Measurements from ENCODE around the gene ZNF444. TPM values are rescaled to one million over a fixed set of nuclear protein-coding genes. Genes with fewer than 3 reads are reported as not detected.
A peak's percentile ranks its signal among the peaks of the same experiment; 100 is the strongest.

ZNF444 gene
- total and polyA plus RNA-seq, 9 of the 15 experiments (the other 6 are each of a cell fraction or from before 2014, with no cell fraction given), result 0.39 to 40.0 (median 6.9) TPM

DNA sequence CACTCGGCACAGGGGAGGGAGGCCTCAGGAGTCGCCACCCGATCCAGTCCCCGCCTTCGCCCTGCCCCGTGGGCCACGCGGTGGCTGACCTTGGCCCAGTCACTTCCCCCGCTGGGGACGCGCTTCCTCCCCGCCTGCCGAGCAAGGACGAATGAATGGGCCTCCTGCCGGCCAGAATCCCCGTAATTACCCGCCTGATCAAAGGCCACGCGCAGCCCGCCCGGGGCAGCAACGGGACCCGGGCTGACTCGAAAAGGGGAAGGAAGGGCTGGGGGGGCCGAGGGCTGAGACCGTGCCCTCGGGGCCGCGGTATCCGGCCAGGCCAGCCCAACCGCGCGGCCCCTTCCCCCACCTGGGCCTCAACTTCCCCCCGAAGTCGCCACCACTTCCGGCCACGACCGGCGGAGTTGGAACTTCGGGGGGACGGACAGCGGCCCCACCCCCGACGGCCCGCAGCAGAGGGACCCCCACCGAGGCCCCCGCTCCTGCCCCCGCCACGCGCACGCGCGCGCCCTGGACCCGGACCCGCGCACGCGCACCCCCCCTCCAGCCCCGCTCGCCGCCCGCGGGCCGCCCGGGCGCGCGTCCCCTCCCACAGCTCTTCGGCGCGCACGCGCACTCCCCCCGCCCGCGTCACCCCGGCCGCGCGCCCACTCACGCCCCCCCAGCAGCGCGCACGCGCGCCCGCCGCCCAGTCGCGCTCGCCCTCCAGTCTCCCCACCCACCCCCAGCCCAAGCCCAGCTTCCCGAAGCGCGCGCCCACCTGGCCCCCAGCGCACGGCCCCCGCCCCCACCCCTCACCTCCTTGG, 20.5 kb upstream of the ZNF444 start (continued):
- no peak for TF ChIP-seq RHOXF2B (CRISPR knock-in tag; conservative IDR thresholded peaks at IDR 0.05)
- no peak for TF ChIP-seq KHSRP (IDR thresholded peaks at IDR 0.05)
- TF ChIP-seq IFI16 (CRISPR knock-in tag; IDR thresholded peaks at IDR 0.05), result no peak
- TF ChIP-seq PTBP1 (IDR thresholded peaks at IDR 0.05; ENCODE audit: low read depth, low read length), result no peak
- TF ChIP-seq NRF1 (conservative IDR thresholded peaks at IDR 0.05 in 1 of 2, IDR thresholded peaks at IDR 0.05 in 1 of 2), result peak; percentile 64 to 72
- peak; percentile 36 for TF ChIP-seq HMGN3 (IDR thresholded peaks at IDR 0.05; ENCODE audit: borderline replicate concordance, extremely low read depth, insufficient read length, low read depth, low read length)
- no peak for TF ChIP-seq ATF1 (CRISPR knock-in tag; IDR thresholded peaks at IDR 0.05)
- TF ChIP-seq ATF1 (tag; IDR thresholded peaks at IDR 0.05), result peak; percentile 22; the same call in 1 of the 2 replicates
- peak; percentile 21; the same call in 1 of the 2 replicates for TF ChIP-seq ZNF583 (CRISPR knock-in tag; IDR thresholded peaks at IDR 0.05)
- TF ChIP-seq WHSC1 (IDR thresholded peaks at IDR 0.05; ENCODE audit: low read length), result no peak
- no peak for TF ChIP-seq MIER1 (IDR thresholded peaks at IDR 0.05; ENCODE audit: low read depth)
- no peak for TF ChIP-seq BDP1 (IDR thresholded peaks at IDR 0.05; ENCODE audit: insufficient read depth, insufficient read length)
- TF ChIP-seq MAZ (CRISPR knock-in tag; conservative IDR thresholded peaks at IDR 0.05 in 1 of 2, IDR thresholded peaks at IDR 0.05 in 1 of 2), result peak; percentile 82
- TF ChIP-seq MTA3 (IDR thresholded peaks at IDR 0.05; ENCODE audit: borderline replicate concordance), result 0 out of 2 replicates have a peak, but pooled peaks have one; percentile 18
- no peak for TF ChIP-seq POLR3A (IDR thresholded peaks at IDR 0.05; ENCODE audit: borderline replicate concordance, extremely low read depth, insufficient read depth, insufficient read length)
- TF ChIP-seq POLR2B (IDR thresholded peaks at IDR 0.05; ENCODE audit: low read depth, partially characterized antibody), result peak; percentile 29
- TF ChIP-seq NR1H2 (CRISPR knock-in tag; IDR thresholded peaks at IDR 0.05), result no peak
- no peak for TF ChIP-seq U2AF2 (optimal IDR thresholded peaks at IDR 0.05; ENCODE audit: low read depth, low read length)
- TF ChIP-seq SNIP1 (IDR thresholded peaks at IDR 0.05; ENCODE audit: low read depth), result no peak
- TF ChIP-seq MAFG (tag; conservative IDR thresholded peaks at IDR 0.05), result no peak
- TF ChIP-seq NFRKB (IDR thresholded peaks at IDR 0.05; ENCODE audit: low read depth), result peak; percentile 71; the same call in 1 of the 2 replicates
- TF ChIP-seq CREM (IDR thresholded peaks at IDR 0.05; ENCODE audit: low read depth), result peak; percentile 61
- no peak for TF ChIP-seq TEAD2 (tag; IDR thresholded peaks at IDR 0.05)
- TF ChIP-seq GATAD2A (IDR thresholded peaks at IDR 0.05), result no peak
- TF ChIP-seq, protein P1, sequence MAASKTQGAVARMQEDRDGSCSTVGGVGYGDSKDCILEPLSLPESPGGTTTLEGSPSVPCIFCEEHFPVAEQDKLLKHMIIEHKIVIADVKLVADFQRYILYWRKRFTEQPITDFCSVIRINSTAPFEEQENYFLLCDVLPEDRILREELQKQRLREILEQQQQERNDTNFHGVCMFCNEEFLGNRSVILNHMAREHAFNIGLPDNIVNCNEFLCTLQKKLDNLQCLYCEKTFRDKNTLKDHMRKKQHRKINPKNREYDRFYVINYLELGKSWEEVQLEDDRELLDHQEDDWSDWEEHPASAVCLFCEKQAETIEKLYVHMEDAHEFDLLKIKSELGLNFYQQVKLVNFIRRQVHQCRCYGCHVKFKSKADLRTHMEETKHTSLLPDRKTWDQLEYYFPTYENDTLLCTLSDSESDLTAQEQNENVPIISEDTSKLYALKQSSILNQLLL (CRISPR knock-in tag; IDR thresholded peaks at IDR 0.05; ENCODE audit: borderline replicate concordance), result no peak
- 0 out of 2 replicates have a peak, but pooled peaks have one; percentile 4 for TF ChIP-seq EGR1 (conservative IDR thresholded peaks at IDR 0.05)
- TF ChIP-seq ZNF3 (CRISPR knock-in tag; IDR thresholded peaks at IDR 0.05), result no peak
- TF ChIP-seq FOXM1 (IDR thresholded peaks at IDR 0.05; ENCODE audit: low read depth), result no peak
- TF ChIP-seq FOXM1 (CRISPR knock-in tag; IDR thresholded peaks at IDR 0.05; ENCODE audit: low read depth), result peak; percentile 63; the same call in 1 of the 2 replicates
- TF ChIP-seq ZNF174 (CRISPR knock-in tag; IDR thresholded peaks at IDR 0.05), result no peak
- TF ChIP-seq, protein P2, sequence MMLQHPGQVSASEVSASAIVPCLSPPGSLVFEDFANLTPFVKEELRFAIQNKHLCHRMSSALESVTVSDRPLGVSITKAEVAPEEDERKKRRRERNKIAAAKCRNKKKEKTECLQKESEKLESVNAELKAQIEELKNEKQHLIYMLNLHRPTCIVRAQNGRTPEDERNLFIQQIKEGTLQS (IDR thresholded peaks at IDR 0.05), result no peak
- TF ChIP-seq, protein P2 (CRISPR knock-in tag; conservative IDR thresholded peaks at IDR 0.05), result no peak
